H1 (cell line): ENCODE data around the gene KCNJ5. TPM values are rescaled to one million over a fixed set of nuclear protein-coding genes. Genes with fewer than 3 reads are reported as not detected.
A peak's percentile ranks its signal among the peaks of the same experiment; 100 is the strongest.

Source experiments
- CTCF ChIA-PET: fragments of 300-600 bp; sonication (Branson Sonifier 250); formaldehyde crosslinking; loops from one replicate; lab custom pipeline; 2021; ENCODE audit not compliant: partially characterized antibody; lab: Charles Lee
- POLR2A ChIA-PET: fragments of 300-600 bp; sonication (Branson Sonifier 250); formaldehyde crosslinking; loops from one replicate; lab custom pipeline; 2021; ENCODE audit warnings: inconsistent platforms; ENCODE audit not compliant: partially characterized antibody; lab: Charles Lee
- DNase-seq, 2 experiments: peaks; one replicate each; pipeline versions ENCODE4 v3.0.0 to v3.0.0-alpha.2; 2010 to 2022; ENCODE audit warnings: low spot score in 2 of 2, low read depth in 1 of 2, mixed read lengths in 1 of 2
- FAIRE-seq: peaks from 2 replicates; lab custom pipeline; 2011; peaks lifted over from hg19 to GRCh38; lab: Jason Lieb, UNC
- H2AFZ ChIP-seq: 2 replicates; pipeline ENCODE4 v1.8.1; 2012; ENCODE audit warnings: low read length, inconsistent platforms
- H2AK5ac ChIP-seq: 2 replicates; pipeline ENCODE4 v1.6.1; 2013; ENCODE audit warnings: low read depth, low read length
- H2BK120ac ChIP-seq: replicated peaks from 2 replicates; pipeline ENCODE3; 2013; ENCODE audit warnings: low read depth, low read length, inconsistent platforms
- H2BK12ac ChIP-seq: 2 replicates; pipeline ENCODE4 v1.6.1; 2013; ENCODE audit warnings: low read depth, low read length
- H2BK15ac ChIP-seq: 2 replicates; pipeline ENCODE4 v1.6.1; 2013; ENCODE audit warnings: low read length
- H2BK20ac ChIP-seq: 2 replicates; pipeline ENCODE4 v1.6.1; 2013; ENCODE audit warnings: low read length
- H2BK5ac ChIP-seq: 2 replicates; pipeline ENCODE4 v1.6.1; 2013; ENCODE audit warnings: low read depth, low read length
- H3K14ac ChIP-seq: 2 replicates; pipeline ENCODE4 v1.6.1; 2013; ENCODE audit warnings: inconsistent platforms; ENCODE audit not compliant: insufficient read length
- H3K18ac ChIP-seq: 2 replicates; pipeline ENCODE4 v1.6.1; 2013; ENCODE audit warnings: low read length; ENCODE audit errors: extremely low read depth
- H3K23ac ChIP-seq: 2 replicates; pipeline ENCODE4 v1.6.1; 2013; ENCODE audit warnings: inconsistent platforms; ENCODE audit not compliant: insufficient read length
- H3K23me2 ChIP-seq: 2 replicates; pipeline ENCODE4 v1.6.1; 2013; ENCODE audit warnings: low read depth, low read length
- H3K27ac ChIP-seq: 2 replicates; pipeline ENCODE4 v1.6.1; 2011; ENCODE audit warnings: low read depth, low read length, inconsistent platforms
- H3K27me3 ChIP-seq, 4 experiments: replicated peaks in 1 of 4; 1 replicate in 1 of 4; 2 replicates in 3 of 4; pipeline versions ENCODE4 v1.6.1 to v1.8.1; 2011 to 2013; ENCODE audit warnings: low read length in 3 of 4, mild to moderate bottlenecking in 3 of 4, inconsistent platforms in 2 of 4, mixed read lengths in 2 of 4, moderate library complexity in 1 of 4; ENCODE audit not compliant: control insufficient read depth in 3 of 4, insufficient read depth in 3 of 4; ENCODE audit errors: extremely low read depth in 1 of 4
- H3K36me3 ChIP-seq, 4 experiments: 2 replicates each; pipeline versions ENCODE4 v1.6.1 to v1.8.1; 2011 to 2013; ENCODE audit warnings: mild to moderate bottlenecking in 4 of 4, low read length in 3 of 4, moderate library complexity in 2 of 4, control low read depth in 1 of 4, inconsistent platforms in 1 of 4; ENCODE audit not compliant: insufficient read depth in 4 of 4, control insufficient read depth in 2 of 4
- H3K4ac ChIP-seq: replicated peaks from 2 replicates; pipeline ENCODE3; 2013; ENCODE audit warnings: low read length, low read depth, mixed read lengths, inconsistent platforms; ENCODE audit not compliant: insufficient read length
- H3K4me1 ChIP-seq, 4 experiments: replicated peaks in 1 of 4; 1 replicate in 1 of 4; 2 replicates in 3 of 4; pipeline versions ENCODE4 v1.6.1 to v1.8.1; 2011 to 2013; ENCODE audit warnings: low read length in 3 of 4, inconsistent platforms in 2 of 4, mixed read lengths in 1 of 4; ENCODE audit not compliant: insufficient read depth in 4 of 4, control insufficient read depth in 3 of 4
- H3K4me2 ChIP-seq, 2 experiments: 2 replicates each; pipeline versions ENCODE4 v1.6.1 to v1.8.1; 2011 to 2013; ENCODE audit warnings: low read depth in 2 of 2, low read length in 2 of 2, control low read depth in 1 of 2, inconsistent platforms in 1 of 2, mild to moderate bottlenecking in 1 of 2; ENCODE audit not compliant: insufficient read depth in 1 of 2
- H3K4me3 ChIP-seq, 4 experiments: fragments of 200-600, 300-600 bp in 1 of 4; sonication (generic), shearing (Covaris generic), sonication (Bioruptor Twin) in 1 of 4; 2 replicates each; pipeline versions ENCODE4 v1.5.1 to v1.8.1; 2011 to 2016; ENCODE audit warnings: low read length in 4 of 4, low read depth in 3 of 4, control low read depth in 2 of 4, inconsistent platforms in 2 of 4, mild to moderate bottlenecking in 2 of 4, mixed read lengths in 1 of 4, moderate library complexity in 1 of 4; ENCODE audit not compliant: insufficient read depth in 2 of 4; ENCODE audit errors: extremely low read depth in 1 of 4
- H3K56ac ChIP-seq: replicated peaks from 2 replicates; pipeline ENCODE3; 2013; ENCODE audit warnings: low read depth, mild to moderate bottlenecking, mixed read lengths, low read length, inconsistent platforms; ENCODE audit not compliant: insufficient read length
- H3K79me1 ChIP-seq: 2 replicates; pipeline ENCODE4 v1.6.1; 2013; ENCODE audit warnings: low read depth, low read length, control low read depth
- H3K79me2 ChIP-seq, 2 experiments: 2 replicates each; pipeline versions ENCODE4 v1.6.1 to v1.8.1; 2012 to 2013; ENCODE audit warnings: low read length in 2 of 2, mild to moderate bottlenecking in 2 of 2, inconsistent platforms in 1 of 2; ENCODE audit not compliant: insufficient read depth in 2 of 2, control insufficient read depth in 1 of 2
- H3K9ac ChIP-seq, 4 experiments: replicated peaks in 1 of 4; 1 replicate in 1 of 4; 2 replicates in 3 of 4; pipeline versions ENCODE4 v1.6.1 to v1.8.1; 2011 to 2013; ENCODE audit warnings: low read depth in 3 of 4, low read length in 3 of 4, control low read depth in 2 of 4, mild to moderate bottlenecking in 2 of 4, moderate library complexity in 2 of 4, inconsistent platforms in 1 of 4; ENCODE audit errors: extremely low read depth in 1 of 4
- H3K9me3 ChIP-seq, 2 experiments: 2 replicates each; pipeline versions ENCODE4 v1.6.1 to v1.8.1; 2012 to 2013; ENCODE audit warnings: mild to moderate bottlenecking in 2 of 2, moderate library complexity in 2 of 2, control low read depth in 1 of 2, inconsistent platforms in 1 of 2, low read depth in 1 of 2, low read length in 1 of 2, mixed read lengths in 1 of 2; ENCODE audit not compliant: insufficient read depth in 2 of 2
- H4K20me1 ChIP-seq, 2 experiments: replicated peaks in 1 of 2; 2 replicates each; pipeline versions ENCODE3 to v1.8.1; 2011 to 2013; ENCODE audit warnings: inconsistent platforms in 2 of 2, low read length in 2 of 2, mild to moderate bottlenecking in 1 of 2; ENCODE audit not compliant: insufficient read depth in 2 of 2, control insufficient read depth in 1 of 2
- H4K5ac ChIP-seq: 2 replicates; pipeline ENCODE4 v1.6.1; 2013; ENCODE audit warnings: low read length, low read depth, mixed read lengths, inconsistent platforms; ENCODE audit not compliant: insufficient read length
- H4K8ac ChIP-seq: 2 replicates; pipeline ENCODE4 v1.8.0; 2013; ENCODE audit warnings: mild to moderate bottlenecking, moderate library complexity, low read length, inconsistent platforms; ENCODE audit not compliant: insufficient read depth; ENCODE audit errors: extremely low read depth
- H4K91ac ChIP-seq: replicated peaks from 2 replicates; pipeline ENCODE3; 2013; ENCODE audit warnings: low read length, mixed read lengths, inconsistent platforms; ENCODE audit not compliant: insufficient read length
- GTF2F1 ChIP-seq: IDR thresholded peaks from 2 replicates; pipeline ENCODE4 v1.6.1; 2012; ENCODE audit warnings: low read depth, low read length, improper control_type of control experiment, borderline replicate concordance
- RNF2 ChIP-seq: fragments of 200-900, 300-1000 bp; sonication (generic); IDR thresholded peaks from 2 replicates; pipeline ENCODE4 v1.7.1; 2016; ENCODE audit warnings: borderline replicate concordance, low read depth, mild to moderate bottlenecking, antibody characterized with exemption, low read length; ENCODE audit not compliant: poor library complexity, severe bottlenecking; ENCODE audit errors: missing control alignments
- WGBS, 2 experiments: shearing (Covaris generic) in 1 of 2; methylation state at CpG; one replicate each; pipeline versions ENCODE4 v1.1.6 to v1.1.7; 2013 to 2015; ENCODE audit warnings: low lambda C conversion rate in 2 of 2, mixed read lengths in 2 of 2, inconsistent platforms in 1 of 2, low coverage in 1 of 2, missing lambda C conversion rate in 1 of 2; ENCODE audit not compliant: insufficient replicate concordance in 2 of 2, insufficient coverage in 1 of 2, insufficient read length in 1 of 2; ENCODE audit errors: extremely low coverage in 1 of 2, missing lambda C conversion rate in 1 of 2; 5-methylcytosine and 5-hydroxymethylcytosine counted together
- polyA plus RNA-seq, 7 experiments: library from polyadenylated mRNA; depleted of rRNA in 3 of 7; stranded (reverse) in 5 of 7; unstranded in 2 of 7; fragments of >200 nt in 5 of 7; fragments of 200-250 nt in 2 of 7; gene quantifications; 1 replicate in 5 of 7; 2 replicates in 1 of 7; 4 replicates in 1 of 7; pipeline versions ENCODE4 v1.2.1 to v1.2.3, GENCODE V29; 2011 to 2013; ENCODE audit warnings: missing spikeins in 2 of 7, mixed read lengths in 2 of 7
- total RNA-seq: library from RNA; stranded (reverse); fragmentation: NEBNext Ultra II Directional; extraction: Animal tissue kit (Norgen Biotek cat#: 25700); gene quantifications from 2 replicates; pipeline ENCODE4 v1.2.1, GENCODE V29; 2021

KCNJ5 gene
- total and polyA plus RNA-seq, 2 of the 8 experiments (the other 6 are each of a cell fraction or from before 2014, with no cell fraction given) = 0.05 TPM; not detected in 1

DNA sequence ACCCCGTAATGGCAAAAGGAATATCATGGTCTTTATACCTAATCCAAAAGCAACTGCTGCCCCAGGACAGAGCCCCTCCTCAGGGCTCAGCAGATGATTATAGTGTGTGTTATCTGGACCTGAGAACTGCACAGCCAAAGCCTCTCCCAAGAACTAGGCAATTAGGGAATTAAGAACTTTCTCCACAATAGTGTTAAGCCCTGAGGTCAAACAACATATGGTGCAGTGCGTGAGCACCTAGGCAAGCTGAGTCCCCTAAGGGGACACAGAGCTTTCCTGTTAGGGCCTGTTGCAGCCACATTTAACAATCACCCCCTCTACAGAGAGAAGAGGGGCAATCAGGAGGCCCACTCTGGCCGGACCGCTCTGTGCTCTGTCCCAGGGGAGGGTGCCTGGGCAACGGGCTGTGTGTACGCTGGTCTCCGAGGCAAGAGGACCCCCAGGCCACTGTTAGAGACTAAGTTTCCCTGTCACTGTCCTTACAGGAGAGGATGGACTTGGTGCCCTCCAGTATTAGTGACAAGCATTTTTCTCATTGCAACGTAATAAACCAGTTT is 1.4 kb upstream of the KCNJ5 start:
- Histone ChIP-seq H3K23me2 (peaks cover 7% of the 10 kb centered on the region), H3K4me3 (peak overlapping the region; percentile 35 to 67 (median 50); a peak in 5 of 8 replicates), H2BK20ac (no peak overlapping the region), H3K56ac (no peak overlapping the region), H2AFZ (no peak overlapping the region), H4K5ac (no peak overlapping the region), H2BK15ac (no peak overlapping the region), H3K18ac (no peak overlapping the region), H3K36me3 (no peaks in the 10 kb centered on the region), H3K79me1 (no peaks in the 10 kb centered on the region), H3K4me1 (peaks cover 4 to 15% (median 12%) of the 10 kb centered on the region in 4 experiments; a peak in 6 of 7 replicates), H3K4ac (no peak overlapping the region), H4K8ac (no peak overlapping the region), H2BK5ac (no peak overlapping the region), H2AK5ac (0 out of 2 replicates have a peak overlapping the region, but pooled peaks have one; percentile 29), H2BK12ac (no peak overlapping the region), H3K27ac (no peak overlapping the region), H2BK120ac (no peak overlapping the region), H3K27me3 (peaks cover 35 to 82% (median 80%) of the 10 kb centered on the region in 4 experiments), H4K20me1 (peaks cover 0 to 3% of the 10 kb centered on the region in 2 experiments), H4K91ac (no peak overlapping the region), H3K23ac (no peak overlapping the region), H3K4me2 (peak overlapping the region; percentile 86 to 99), H3K14ac (no peak overlapping the region), H3K79me2 (no peaks in the 10 kb centered on the region), H3K9ac (no peak overlapping the region), H3K9me3 (no peaks in the 10 kb centered on the region)
- ChIA-PET POLR2A (interaction anchor here (0.9 to 2.6 kb wide), 3 partner anchors 12 to 484 kb away, joined by 3 to 19 read pairs (median 4); no protein-coding TSS in a partner anchor), CTCF (interaction anchor here (0.7 to 13.1 kb wide), 8 partner anchors 10 to 790 kb away, joined by 3 to 473 read pairs (median 6); partner anchors contain the start of gene TP53AIP1)
- DNase-seq (no peak), FAIRE-seq (no peak)
- TF ChIP-seq GTF2F1 = no peak
- TF ChIP-seq RNF2 = peak; percentile 63
- WGBS, 2 experiments = 36% methylated on average over 8 of the region's 8 CpGs; no CpG with 5 or more reads in 1 of the 2 experiments
